Neutrophil (primary cell): ENCODE measurements around the gene MRPL43.

Source experiments
- H3K27ac ChIP-seq: fragments of 200-600 bp; sonication (generic); 2 replicates; pipeline ENCODE4 v1.5.1; 2016; ENCODE audit warnings: mild to moderate bottlenecking, moderate library complexity
- H3K27me3 ChIP-seq: fragments of 200-600 bp; sonication (generic); 2 replicates; pipeline ENCODE4 v1.6.0; 2016; ENCODE audit warnings: mild to moderate bottlenecking
- H3K36me3 ChIP-seq: fragments of 200-600 bp; sonication (generic); 2 replicates; pipeline ENCODE4 v1.5.1; 2017
- H3K4me1 ChIP-seq, 2 experiments: fragments of 200-600 bp in 1 of 2; sonication (generic) in 1 of 2; 1 replicate in 1 of 2; 2 replicates in 1 of 2; pipeline versions ENCODE4 v1.5.1 to v1.6.1; 2013 to 2016; ENCODE audit warnings: low read depth in 1 of 2, low read length in 1 of 2, mild to moderate bottlenecking in 1 of 2, moderate library complexity in 1 of 2; ENCODE audit not compliant: control insufficient read depth in 1 of 2, insufficient read depth in 1 of 2
- H3K4me3 ChIP-seq, 2 experiments: fragments of 200-600 bp in 1 of 2; sonication (generic) in 1 of 2; 1 replicate in 1 of 2; 2 replicates in 1 of 2; pipeline ENCODE4 v1.5.1; 2013 to 2016; ENCODE audit warnings: low read depth in 1 of 2, low read length in 1 of 2, mild to moderate bottlenecking in 1 of 2, moderate library complexity in 1 of 2
- H3K9me3 ChIP-seq: fragments of 200-600 bp; sonication (generic); 2 replicates; pipeline ENCODE4 v1.5.1; 2016
- TF ChIP-seq, protein P1 (sequence below): fragments of 200-600 bp; sonication (generic); IDR thresholded peaks from 2 replicates; pipeline ENCODE4 v1.5.1; 2016; ENCODE audit warnings: antibody characterized with exemption

MRPL43 gene

DNA sequence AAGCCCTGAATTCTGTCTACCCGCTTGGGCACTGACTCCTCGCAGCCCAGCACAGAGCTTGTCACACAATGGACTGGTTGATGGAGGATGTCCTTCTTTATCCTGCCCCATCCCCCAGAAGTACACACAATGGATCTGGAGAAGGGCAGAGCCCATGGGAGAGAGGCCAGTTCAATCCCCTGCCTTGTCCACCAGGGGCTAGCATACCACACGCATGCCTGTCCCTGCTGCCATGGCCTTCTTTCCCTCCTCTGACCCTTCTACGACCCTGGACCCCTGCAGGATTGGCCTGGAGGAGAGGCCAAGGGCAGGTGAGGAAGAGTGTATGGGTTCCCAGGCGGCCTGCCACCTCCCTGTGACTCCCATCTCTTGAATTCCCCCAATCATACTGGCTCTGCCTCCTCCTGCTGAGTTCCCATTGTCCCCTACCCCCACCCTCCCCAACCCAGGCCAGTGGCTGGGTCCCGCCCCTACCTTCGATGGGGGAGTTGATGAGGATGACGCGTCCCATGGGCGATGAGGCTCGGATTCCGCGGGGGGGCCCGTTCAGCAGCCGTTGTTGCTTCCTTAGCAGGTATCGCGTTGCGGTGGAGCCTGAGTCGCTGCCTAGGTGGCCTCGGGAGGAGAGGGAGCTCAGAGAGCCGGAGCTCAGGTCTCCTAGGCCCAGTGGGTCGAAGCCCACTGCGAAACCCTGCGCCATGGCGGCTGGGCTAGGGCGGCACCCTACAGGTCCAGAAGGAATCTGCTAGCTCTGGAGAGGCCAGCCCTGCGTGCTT is 42.4 kb upstream of the MRPL43 start:
- Histone ChIP-seq H3K4me3 (no peak overlapping the region), H3K36me3 (no peaks in the 10 kb centered on the region), H3K9me3 (no peaks in the 10 kb centered on the region), H3K4me1 (peaks cover 15 to 19% of the 10 kb centered on the region in 2 experiments), H3K27ac (no peak overlapping the region), H3K27me3 (peaks cover 72% of the 10 kb centered on the region)
- TF ChIP-seq, protein P1, sequence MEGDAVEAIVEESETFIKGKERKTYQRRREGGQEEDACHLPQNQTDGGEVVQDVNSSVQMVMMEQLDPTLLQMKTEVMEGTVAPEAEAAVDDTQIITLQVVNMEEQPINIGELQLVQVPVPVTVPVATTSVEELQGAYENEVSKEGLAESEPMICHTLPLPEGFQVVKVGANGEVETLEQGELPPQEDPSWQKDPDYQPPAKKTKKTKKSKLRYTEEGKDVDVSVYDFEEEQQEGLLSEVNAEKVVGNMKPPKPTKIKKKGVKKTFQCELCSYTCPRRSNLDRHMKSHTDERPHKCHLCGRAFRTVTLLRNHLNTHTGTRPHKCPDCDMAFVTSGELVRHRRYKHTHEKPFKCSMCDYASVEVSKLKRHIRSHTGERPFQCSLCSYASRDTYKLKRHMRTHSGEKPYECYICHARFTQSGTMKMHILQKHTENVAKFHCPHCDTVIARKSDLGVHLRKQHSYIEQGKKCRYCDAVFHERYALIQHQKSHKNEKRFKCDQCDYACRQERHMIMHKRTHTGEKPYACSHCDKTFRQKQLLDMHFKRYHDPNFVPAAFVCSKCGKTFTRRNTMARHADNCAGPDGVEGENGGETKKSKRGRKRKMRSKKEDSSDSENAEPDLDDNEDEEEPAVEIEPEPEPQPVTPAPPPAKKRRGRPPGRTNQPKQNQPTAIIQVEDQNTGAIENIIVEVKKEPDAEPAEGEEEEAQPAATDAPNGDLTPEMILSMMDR, result no peak

DNA sequence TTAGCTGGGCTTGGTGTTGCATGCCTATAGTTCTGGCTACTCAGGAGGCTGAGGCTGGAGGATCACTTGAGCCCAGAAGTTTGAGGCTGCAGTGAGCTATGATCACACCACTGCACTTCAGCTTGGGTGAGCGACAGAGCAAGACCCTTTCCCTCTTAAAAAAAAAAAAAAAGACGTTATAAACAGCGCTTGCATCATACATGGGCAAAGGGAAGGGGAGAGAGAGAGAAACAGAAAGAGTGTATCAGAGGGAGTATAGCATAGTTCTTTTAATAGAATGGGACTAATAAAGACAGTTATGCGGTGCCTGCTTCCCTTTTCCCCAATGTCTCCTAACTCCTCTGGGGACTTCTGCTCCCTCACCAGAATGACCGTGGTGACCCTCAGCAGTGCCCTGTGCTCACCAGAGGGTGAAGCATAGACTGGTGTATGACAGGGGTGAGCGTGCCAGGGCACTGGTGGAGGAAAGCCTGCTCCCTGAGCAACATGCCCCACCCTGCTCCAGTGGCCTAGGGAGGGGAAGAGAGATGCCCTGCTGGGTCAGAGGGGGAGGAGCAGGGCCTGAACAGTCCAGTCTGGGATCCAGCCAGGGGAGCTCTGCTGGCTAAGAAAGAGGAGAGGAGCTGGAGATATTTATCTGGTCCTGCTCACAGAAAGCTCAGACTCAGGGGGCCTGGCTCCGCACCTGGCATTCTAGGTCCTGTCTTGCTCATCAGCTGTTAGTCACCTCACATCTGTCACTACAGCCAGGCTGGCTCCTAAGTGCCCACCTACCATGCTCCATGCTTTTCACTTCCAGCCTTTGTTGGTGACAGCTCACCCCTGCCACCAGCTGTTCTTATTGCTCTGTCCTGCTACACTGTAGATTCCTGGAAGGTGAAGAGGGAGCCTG is 41.4 kb upstream of the MRPL43 start:
- Histone ChIP-seq H3K36me3 (no peaks in the 10 kb centered on the region), H3K4me3 (no peak overlapping the region), H3K27me3 (peaks cover 61% of the 10 kb centered on the region), H3K9me3 (no peaks in the 10 kb centered on the region), H3K4me1 (peaks cover 15 to 19% of the 10 kb centered on the region in 2 experiments), H3K27ac (no peak overlapping the region)
- TF ChIP-seq, protein P1, result no peak

DNA sequence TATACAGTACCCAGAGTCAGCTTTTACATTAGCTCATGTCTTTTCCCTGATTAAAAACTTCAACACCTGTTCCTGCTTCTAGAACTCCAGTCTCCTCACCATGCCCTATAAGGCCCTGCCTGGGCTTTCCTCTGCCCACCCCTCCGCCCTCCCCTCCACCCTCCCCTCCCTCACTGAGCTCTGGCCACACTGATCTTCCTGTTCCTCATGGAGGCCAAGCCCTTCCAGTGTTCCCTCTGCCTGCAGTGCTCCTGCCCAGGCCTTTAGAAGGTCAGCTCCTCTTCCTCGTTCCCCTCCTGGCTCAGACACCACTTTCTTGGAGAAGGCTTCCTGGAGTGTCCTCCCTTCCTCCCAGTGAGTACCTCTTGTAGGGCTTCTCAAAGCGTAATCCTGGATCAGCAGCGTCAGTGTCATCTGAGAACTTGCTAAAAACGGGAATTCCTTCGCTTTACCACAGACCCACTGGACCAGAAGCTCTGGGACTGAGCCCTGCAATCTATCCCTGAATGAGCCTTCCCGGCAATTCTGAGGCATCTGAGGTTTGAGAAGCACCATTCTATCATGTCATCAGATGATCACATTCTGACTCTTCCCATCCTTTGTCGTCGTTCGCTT is 39.9 kb upstream of the MRPL43 start:
- Histone ChIP-seq H3K27me3 (peaks cover 47% of the 10 kb centered on the region), H3K36me3 (no peaks in the 10 kb centered on the region), H3K27ac (no peak overlapping the region), H3K4me3 (no peak overlapping the region), H3K4me1 (peaks cover 9 to 14% of the 10 kb centered on the region in 2 experiments), H3K9me3 (no peaks in the 10 kb centered on the region)
- TF ChIP-seq, protein P1, result no peak

DNA sequence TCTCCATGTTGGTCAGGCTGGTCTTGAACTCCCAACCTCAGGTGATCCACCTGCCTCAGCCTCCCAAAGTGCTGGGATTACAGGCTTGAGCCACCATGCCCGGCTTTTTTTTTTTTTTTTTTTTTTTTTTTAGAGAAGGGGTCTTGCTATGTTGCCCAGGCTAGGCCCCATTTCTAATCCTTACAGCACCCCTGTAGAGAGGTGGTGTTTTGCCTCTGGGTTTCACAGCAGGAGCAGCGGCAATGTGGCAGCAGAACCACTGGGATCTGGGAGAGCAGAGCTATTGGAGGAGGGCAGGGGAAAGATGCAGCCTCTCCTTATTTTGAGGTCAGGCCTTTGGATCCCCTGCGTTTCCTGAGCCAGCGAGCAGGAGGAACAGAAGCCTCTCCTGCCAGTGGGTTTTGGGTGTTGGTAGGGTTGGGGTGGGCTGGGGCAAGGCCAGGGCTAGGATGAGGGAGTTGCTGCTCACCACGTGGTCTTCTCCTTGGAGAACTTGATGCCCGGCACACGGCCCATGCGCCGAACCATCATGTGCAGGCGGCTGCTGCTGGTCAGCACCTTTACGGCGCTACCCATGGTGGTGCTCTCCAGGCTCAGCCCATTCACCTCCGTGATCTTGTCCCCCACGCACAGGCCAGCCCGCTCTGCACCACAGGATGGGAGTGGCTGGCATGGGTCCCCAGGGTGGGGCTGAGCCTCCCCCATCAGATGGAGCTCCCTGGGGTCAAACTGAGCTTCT is 35.8 kb upstream of the MRPL43 start:
- Histone ChIP-seq H3K27me3 (peaks cover 32% of the 10 kb centered on the region), H3K9me3 (no peaks in the 10 kb centered on the region), H3K4me1 (peaks cover 0 to 11% of the 10 kb centered on the region in 2 experiments), H3K36me3 (no peaks in the 10 kb centered on the region), H3K27ac (no peak overlapping the region), H3K4me3 (no peak overlapping the region)
- TF ChIP-seq, protein P1, result no peak

DNA sequence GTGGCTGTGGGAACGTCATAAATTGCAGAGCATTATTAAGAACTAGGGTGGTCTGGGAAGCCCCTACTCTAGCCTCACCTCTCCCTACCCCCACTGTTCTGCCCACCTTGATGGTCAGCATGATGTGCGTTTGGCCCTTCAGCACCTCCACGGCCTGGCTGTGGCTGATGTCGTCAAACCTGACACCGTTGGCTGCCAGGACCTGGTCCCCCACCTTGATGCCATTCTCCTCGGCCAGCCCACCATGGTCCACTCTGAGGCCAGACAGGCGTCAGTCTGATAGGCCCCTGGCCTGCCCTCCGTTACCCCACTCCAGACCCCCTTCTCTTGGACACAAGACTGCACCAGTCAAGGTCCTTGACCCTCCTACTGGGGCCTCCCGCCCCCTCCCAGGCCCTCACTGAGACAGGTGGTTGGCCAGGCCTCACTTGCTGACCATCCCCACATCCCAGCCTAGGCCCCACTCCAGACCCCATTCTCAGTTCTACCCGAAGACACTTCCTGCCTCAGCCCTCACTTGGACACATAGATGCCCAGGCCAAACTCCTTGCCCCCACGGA is 34.5 kb upstream of the MRPL43 start:
- Histone ChIP-seq H3K4me1 (peaks cover 0 to 14% of the 10 kb centered on the region in 2 experiments), H3K27me3 (peaks cover 40% of the 10 kb centered on the region), H3K4me3 (no peak overlapping the region), H3K9me3 (no peaks in the 10 kb centered on the region), H3K27ac (no peak overlapping the region), H3K36me3 (no peaks in the 10 kb centered on the region)
- TF ChIP-seq, protein P1, result no peak
